Tibial artery (tissue), 4 donors: ENCODE data around the gene LRRC8E.

Experiments
- DNase-seq, 2 donors: peaks; one replicate each; pipeline ENCODE4 v3.0.0-alpha.2; 2019
- H3K27ac ChIP-seq, 2 donors: fragments of 200-600 bp; sonication (generic) in 1 of 2; 1 replicate in 1 of 2; 2 replicates in 1 of 2; pipeline ENCODE4 v1.5.1; 2018 to 2019; ENCODE audit warnings: mild to moderate bottlenecking in 1 of 2
- H3K27me3 ChIP-seq, 2 donors: fragments of 200-600 bp; sonication (generic) in 1 of 2; one replicate each; pipeline versions ENCODE4 v1.5.1 to v1.6.0; 2016 to 2019
- H3K36me3 ChIP-seq, 3 donors: fragments of 200-600 bp; sonication (generic) in 2 of 3; one replicate each; pipeline ENCODE4 v1.5.1; 2016 to 2019; ENCODE audit warnings: mild to moderate bottlenecking in 2 of 3
- H3K4me1 ChIP-seq, 4 donors: fragments of 200-600 bp; sonication (generic) in 2 of 4; 1 replicate in 3 of 4; 2 replicates in 1 of 4; pipeline ENCODE4 v1.5.1; 2016 to 2019
- H3K4me3 ChIP-seq, 2 donors: fragments of 200-600 bp; sonication (generic) in 1 of 2; 1 replicate in 1 of 2; 2 replicates in 1 of 2; pipeline ENCODE4 v1.5.1; 2018 to 2019; ENCODE audit warnings: mild to moderate bottlenecking in 2 of 2
- H3K9me3 ChIP-seq, 3 donors: fragments of 200-600 bp; sonication (generic) in 1 of 3; one replicate each; pipeline ENCODE4 v1.5.1; 2016 to 2019
- intact Hi-C: fragments of 100-400 bp; cut with DNase I; formaldehyde crosslinking; loops from one replicate; pipeline ENCODE4 v1.15.0; 2023; ENCODE audit warnings: low total_unique reads
- TF ChIP-seq, protein P1 (sequence below), 2 experiments: fragments of 200-600 bp in 1 of 2; fragments of 450-650 bp in 1 of 2; IDR thresholded peaks; one replicate each; pipeline ENCODE4 v1.5.1; 2017 to 2019; ENCODE audit warnings: antibody characterized with exemption in 2 of 2, mild to moderate bottlenecking in 1 of 2, moderate library complexity in 1 of 2

Gene LRRC8E

DNA sequence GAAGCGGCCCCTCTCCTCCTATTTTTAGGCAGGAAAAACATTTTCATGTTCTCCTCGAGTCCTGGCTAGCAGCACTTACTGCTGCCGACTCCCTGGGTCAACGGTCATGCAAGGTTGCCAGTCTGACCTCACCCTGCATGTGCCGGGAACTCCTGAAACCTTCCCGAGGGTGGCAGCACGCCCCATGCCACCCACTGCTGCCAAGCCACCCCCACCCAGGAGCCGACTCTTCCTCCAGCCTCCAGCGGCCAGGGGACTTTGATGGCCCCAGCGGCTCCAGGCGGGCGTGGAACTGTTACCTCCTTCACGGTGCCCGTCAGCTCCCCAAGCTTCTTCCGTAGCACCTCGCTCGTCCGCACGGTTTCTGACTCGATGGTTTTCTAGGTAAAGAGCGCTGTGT lies 46.5 kb downstream of the LRRC8E start:
- H3K36me3 ChIP-seq = peaks cover 57 to 92% (median 85%) of the 10 kb centered on the region in 3 donors
- H3K27me3 ChIP-seq = no peaks in the 10 kb centered on the region
- H3K27ac ChIP-seq = peak overlapping the region; percentile 91 to 96
- TF ChIP-seq, protein P1, sequence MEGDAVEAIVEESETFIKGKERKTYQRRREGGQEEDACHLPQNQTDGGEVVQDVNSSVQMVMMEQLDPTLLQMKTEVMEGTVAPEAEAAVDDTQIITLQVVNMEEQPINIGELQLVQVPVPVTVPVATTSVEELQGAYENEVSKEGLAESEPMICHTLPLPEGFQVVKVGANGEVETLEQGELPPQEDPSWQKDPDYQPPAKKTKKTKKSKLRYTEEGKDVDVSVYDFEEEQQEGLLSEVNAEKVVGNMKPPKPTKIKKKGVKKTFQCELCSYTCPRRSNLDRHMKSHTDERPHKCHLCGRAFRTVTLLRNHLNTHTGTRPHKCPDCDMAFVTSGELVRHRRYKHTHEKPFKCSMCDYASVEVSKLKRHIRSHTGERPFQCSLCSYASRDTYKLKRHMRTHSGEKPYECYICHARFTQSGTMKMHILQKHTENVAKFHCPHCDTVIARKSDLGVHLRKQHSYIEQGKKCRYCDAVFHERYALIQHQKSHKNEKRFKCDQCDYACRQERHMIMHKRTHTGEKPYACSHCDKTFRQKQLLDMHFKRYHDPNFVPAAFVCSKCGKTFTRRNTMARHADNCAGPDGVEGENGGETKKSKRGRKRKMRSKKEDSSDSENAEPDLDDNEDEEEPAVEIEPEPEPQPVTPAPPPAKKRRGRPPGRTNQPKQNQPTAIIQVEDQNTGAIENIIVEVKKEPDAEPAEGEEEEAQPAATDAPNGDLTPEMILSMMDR (IDR thresholded peaks at IDR 0.05) = no peak
- H3K9me3 ChIP-seq = no peaks in the 10 kb centered on the region
- peak overlapping the region in 1 of 2 donors; percentile 10 for H3K4me3 ChIP-seq
- peak in 1 of 2 donors; percentile 82 for DNase-seq
- H3K4me1 ChIP-seq = peaks cover 0 to 69% (median 40%) of the 10 kb centered on the region in 4 donors
- intact Hi-C loops = no loop called here

DNA sequence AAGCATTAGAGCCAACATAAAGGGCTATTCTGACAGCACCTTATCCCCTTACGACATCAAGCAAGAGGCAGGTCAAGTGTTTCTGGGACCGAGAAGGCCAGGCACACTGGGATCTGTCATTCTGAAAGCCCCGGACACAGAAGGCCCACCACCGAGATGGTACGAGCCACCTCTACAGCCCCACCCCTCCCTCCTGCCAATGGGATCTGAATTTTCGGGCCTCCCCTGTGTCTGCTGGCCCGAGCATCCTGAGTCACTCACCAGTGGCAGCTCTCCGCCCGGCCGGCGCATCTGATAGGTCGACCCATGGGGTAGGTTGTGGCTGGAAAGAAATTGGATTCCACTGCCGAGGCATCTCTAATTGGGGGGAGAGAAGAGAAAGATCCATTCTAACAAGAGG lies 52.5 kb downstream of the LRRC8E start:
- DNase-seq = no peak
- Histone ChIP-seq H3K27me3 (no peaks in the 10 kb centered on the region), H3K36me3 (peaks cover 42 to 55% (median 46%) of the 10 kb centered on the region in 3 donors), H3K4me3 (no peak overlapping the region), H3K9me3 (no peaks in the 10 kb centered on the region), H3K27ac (no peak overlapping the region), H3K4me1 (peaks cover 0 to 35% (median 17%) of the 10 kb centered on the region in 4 donors)
- intact Hi-C loops = loop anchor here (10.0 kb wide), 1 partner anchor 64 kb away; the partner anchor contains the start of gene ELAVL1
- TF ChIP-seq, protein P1 (IDR thresholded peaks at IDR 0.05) = no peak

DNA sequence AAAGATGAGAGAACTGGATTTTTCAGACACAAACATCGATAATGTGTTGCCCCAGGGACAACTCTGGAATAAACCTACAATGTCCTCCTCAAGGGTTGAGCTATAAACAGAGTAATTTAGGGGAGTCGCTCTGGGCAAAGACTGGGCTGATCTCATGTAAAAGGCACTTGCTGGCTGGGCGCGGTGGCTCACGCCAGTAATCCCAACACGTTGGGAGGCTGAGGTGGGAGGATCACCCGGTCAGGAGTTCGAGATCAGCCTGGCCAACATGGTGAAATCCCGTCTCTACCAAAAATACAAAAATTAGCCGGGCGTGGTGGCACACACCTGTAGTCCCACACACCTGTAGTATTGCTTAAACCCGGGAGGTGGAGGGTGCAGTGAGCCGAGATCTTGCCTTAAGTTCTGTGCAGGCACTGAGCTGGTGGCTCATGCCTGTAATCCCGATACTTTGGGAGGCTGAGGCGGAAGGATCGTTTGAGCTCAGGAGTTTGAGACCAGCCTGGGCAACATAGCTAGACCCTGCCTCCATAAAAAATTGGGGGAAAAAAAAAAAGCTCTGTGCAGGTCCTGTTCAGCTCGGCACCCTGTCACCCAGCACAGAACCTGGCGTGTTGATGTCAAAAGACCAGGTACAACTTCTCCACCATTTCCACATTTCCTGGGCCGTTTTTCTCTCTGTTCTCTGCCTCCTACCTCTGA lies 53.7 kb downstream of the LRRC8E start:
- TF ChIP-seq, protein P1 (IDR thresholded peaks at IDR 0.05) = no peak
- intact Hi-C loops = loop anchor here (10.0 kb wide), 1 partner anchor 63 kb away; the partner anchor contains the start of gene ELAVL1
- H3K27ac ChIP-seq = peak overlapping the region in 1 of 2 donors; percentile 6

DNA sequence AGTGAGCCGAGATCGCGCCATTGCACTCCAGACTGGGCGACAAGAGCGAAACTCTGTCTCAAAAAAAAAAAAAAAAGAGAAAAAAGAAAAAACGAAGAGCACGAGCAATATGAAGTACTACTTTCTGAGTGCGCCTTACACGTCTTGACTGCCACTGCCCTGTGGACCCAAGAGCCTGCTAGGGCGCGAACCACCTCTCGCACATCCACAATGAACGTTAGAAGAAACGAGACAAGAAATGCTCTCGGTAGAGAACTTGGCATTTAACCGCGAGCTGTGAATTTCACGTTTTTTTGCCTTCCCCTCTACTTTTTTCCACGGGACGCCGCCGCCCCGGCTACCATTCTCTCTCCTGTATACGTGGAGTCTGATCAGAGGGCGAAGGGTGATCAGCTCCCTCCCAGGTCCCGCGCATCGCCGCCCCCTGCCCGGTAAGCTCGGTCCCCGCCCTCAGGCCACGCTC lies 54.7 kb downstream of the LRRC8E start:
- Histone ChIP-seq H3K9me3 (no peaks in the 10 kb centered on the region), H3K36me3 (peaks cover 21 to 33% (median 25%) of the 10 kb centered on the region in 3 donors), H3K4me1 (peaks cover 0 to 29% (median 17%) of the 10 kb centered on the region in 4 donors), H3K27ac (peak overlapping the region; percentile 99 to 100), H3K4me3 (peak overlapping the region; percentile 82 to 93), H3K27me3 (no peaks in the 10 kb centered on the region)
- no peak for DNase-seq
- intact Hi-C loops = loop anchor here (10.0 kb wide), 1 partner anchor 62 kb away; the partner anchor contains the start of gene ELAVL1
- TF ChIP-seq, protein P1 (IDR thresholded peaks at IDR 0.05) = no peak

More for the DNA sequence above, 53.7 kb downstream of the LRRC8E start:
- Histone ChIP-seq H3K27me3 (no peaks in the 10 kb centered on the region), H3K9me3 (no peaks in the 10 kb centered on the region), H3K4me1 (peaks cover 0 to 29% (median 17%) of the 10 kb centered on the region in 4 donors), H3K36me3 (peaks cover 30 to 43% (median 34%) of the 10 kb centered on the region in 3 donors), H3K4me3 (peak overlapping the region; percentile 82 to 93)
- no peak for DNase-seq

DNA sequence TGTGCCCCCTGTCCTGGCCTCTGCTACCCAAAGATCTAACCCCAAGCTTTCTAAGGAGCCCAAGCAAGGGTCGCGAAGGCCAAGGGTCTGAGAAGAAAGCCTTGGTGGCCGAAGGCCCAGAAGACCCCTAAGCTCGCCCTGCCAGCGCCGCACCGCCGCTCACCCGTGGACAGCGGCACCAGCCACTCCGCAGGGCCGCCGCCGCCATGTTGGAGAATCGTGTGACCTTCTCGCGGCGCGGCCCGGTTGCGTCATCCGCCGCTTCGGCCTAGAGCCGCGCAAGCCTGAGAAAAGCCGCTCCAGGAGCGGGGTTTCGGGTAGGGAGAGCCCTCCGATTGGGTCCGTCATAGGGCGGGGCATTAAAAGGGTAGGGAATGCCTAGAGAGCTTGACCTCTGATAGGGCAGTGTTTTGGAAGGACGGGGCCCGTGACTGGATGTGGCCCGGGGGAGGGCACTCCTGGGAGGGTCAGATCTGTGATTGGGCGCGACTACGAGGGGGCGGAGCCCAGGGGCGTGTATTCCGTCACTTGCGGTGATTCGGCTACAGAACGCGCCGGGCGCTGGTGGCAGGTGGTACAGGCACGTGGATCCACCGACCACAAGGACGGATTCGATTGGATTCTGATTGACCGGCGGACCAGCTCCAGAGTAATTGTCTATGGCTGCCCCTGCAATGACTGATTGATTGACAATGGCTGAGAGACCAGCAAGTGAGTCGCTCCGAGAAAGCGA lies 55.3 kb downstream of the LRRC8E start, which contains the start of gene TIMM44:
Gene TIMM44, minus strand, starts transcription at position 223 of the 733 bp plus-strand sequence. Its CDS starts 15 bp downstream, at position 208.
- Histone ChIP-seq H3K27me3 (no peaks in the 10 kb centered on the region), H3K27ac (peak within 1 kb of the TSS; percentile 99 to 100), H3K36me3 (peaks cover 19 to 27% (median 20%) of the 10 kb centered on the region in 3 donors), H3K9me3 (no peaks in the 10 kb centered on the region), H3K4me1 (peaks cover 0 to 29% (median 17%) of the 10 kb centered on the region in 4 donors), H3K4me3 (peak within 1 kb of the TSS; percentile 82 to 93)
- DNase-seq = peak; percentile 99 to 100
- TF ChIP-seq, protein P1 (IDR thresholded peaks at IDR 0.05) = no peak
- intact Hi-C loops = loop anchor here (10.0 kb wide), 1 partner anchor 61 kb away; the partner anchor contains the start of gene ELAVL1
